ENCODE results near the gene CHADL. TPM values are rescaled to one million over a fixed set of nuclear protein-coding genes. Genes with fewer than 3 reads are reported as not detected.

CHADL gene
- total and polyA plus RNA-seq, 9 of the 15 experiments (the other 6 are each of a cell fraction or from before 2014, with no cell fraction given), result not detected

GRCh38 chr22:41226723-41227655, 13.7 kb downstream of the CHADL start:
- Histone ChIP-seq H4K20me1 (replicated peaks; ENCODE audit: control insufficient read depth, insufficient read depth, low read length) (no peaks in the 10 kb centered on the region), H3K79me2 (ENCODE audit: control insufficient read depth, insufficient read depth, low read length) (no peaks in the 10 kb centered on the region), H3K4me1 (replicated peaks in 1 of 2; ENCODE audit: control insufficient read depth in 2 of 2, insufficient read depth in 2 of 2, low read length in 2 of 2) (no peaks in the 10 kb centered on the region; a peak in 1 of 5 replicates), H2AFZ (ENCODE audit: low read depth, low read length) (no peak overlapping the region), H3K9ac (ENCODE audit: insufficient read depth in 1 of 2, low read depth in 2 of 2, low read length in 2 of 2) (no peak overlapping the region), H3K9me3 (replicated peaks; ENCODE audit: control insufficient read depth, insufficient read depth, low read depth, low read length) (no peaks in the 10 kb centered on the region), H3K36me3 (ENCODE audit: control insufficient read depth, insufficient read depth, low read length) (peaks cover 63% of the 10 kb centered on the region; the same call in 2 of the 3 replicates), H3K9me1 (ENCODE audit: control insufficient read depth, insufficient read depth, low read length) (no peaks in the 10 kb centered on the region), H3K27ac (ENCODE audit: extremely low read depth, low read depth, low read length) (no peak overlapping the region), H3K4me3 (no peak overlapping the region), H3K27me3 (ENCODE audit: control insufficient read depth in 2 of 2, insufficient read depth in 2 of 2, low read length in 2 of 2) (no peaks in the 10 kb centered on the region), H3K4me2 (ENCODE audit: insufficient read depth, low read length) (no peak overlapping the region)
- no TSS peak for BruUV-seq (replicated peaks)
- ATAC-seq (no peak), DNase-seq (ENCODE audit: extremely low read depth in 1 of 4, low spot score in 3 of 4) (no peak), FAIRE-seq (no peak)
- WGBS (ENCODE audit: insufficient coverage, low coverage, missing lambda C conversion rate), result 98% methylated on average over 7 of the region's 26 CpGs
- TF ChIP-seq DPF2 (IDR thresholded peaks at IDR 0.05) (no peak), MAFG (tag; conservative IDR thresholded peaks at IDR 0.05) (no peak), ZNF431 (CRISPR knock-in tag; IDR thresholded peaks at IDR 0.05) (no peak), ZNF584 (CRISPR knock-in tag; IDR thresholded peaks at IDR 0.05; ENCODE audit: low read depth) (no peak), THRA (IDR thresholded peaks at IDR 0.05) (no peak), KDM5B (IDR thresholded peaks at IDR 0.05; ENCODE audit: insufficient replicate concordance, low read depth, low read length) (no peak), ERF (CRISPR knock-in tag; IDR thresholded peaks at IDR 0.05) (no peak), BDP1 (IDR thresholded peaks at IDR 0.05; ENCODE audit: insufficient read depth, insufficient read length) (no peak), FOXJ3 (CRISPR knock-in tag; IDR thresholded peaks at IDR 0.05) (no peak), TFE3 (CRISPR knock-in tag; IDR thresholded peaks at IDR 0.05) (no peak), NR3C1 (CRISPR knock-in tag; IDR thresholded peaks at IDR 0.05) (no peak), ELK1 (CRISPR knock-in tag; IDR thresholded peaks at IDR 0.05) (no peak), SMARCA5 (IDR thresholded peaks at IDR 0.05) (no peak), SETDB1 (IDR thresholded peaks at IDR 0.05; ENCODE audit: low read length) (no peak)
- TF ChIP-seq, protein P1, sequence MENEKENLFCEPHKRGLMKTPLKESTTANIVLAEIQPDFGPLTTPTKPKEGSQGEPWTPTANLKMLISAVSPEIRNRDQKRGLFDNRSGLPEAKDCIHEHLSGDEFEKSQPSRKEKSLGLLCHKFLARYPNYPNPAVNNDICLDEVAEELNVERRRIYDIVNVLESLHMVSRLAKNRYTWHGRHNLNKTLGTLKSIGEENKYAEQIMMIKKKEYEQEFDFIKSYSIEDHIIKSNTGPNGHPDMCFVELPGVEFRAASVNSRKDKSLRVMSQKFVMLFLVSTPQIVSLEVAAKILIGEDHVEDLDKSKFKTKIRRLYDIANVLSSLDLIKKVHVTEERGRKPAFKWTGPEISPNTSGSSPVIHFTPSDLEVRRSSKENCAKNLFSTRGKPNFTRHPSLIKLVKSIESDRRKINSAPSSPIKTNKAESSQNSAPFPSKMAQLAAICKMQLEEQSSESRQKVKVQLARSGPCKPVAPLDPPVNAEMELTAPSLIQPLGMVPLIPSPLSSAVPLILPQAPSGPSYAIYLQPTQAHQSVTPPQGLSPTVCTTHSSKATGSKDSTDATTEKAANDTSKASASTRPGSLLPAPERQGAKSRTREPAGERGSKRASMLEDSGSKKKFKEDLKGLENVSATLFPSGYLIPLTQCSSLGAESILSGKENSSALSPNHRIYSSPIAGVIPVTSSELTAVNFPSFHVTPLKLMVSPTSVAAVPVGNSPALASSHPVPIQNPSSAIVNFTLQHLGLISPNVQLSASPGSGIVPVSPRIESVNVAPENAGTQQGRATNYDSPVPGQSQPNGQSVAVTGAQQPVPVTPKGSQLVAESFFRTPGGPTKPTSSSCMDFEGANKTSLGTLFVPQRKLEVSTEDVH (IDR thresholded peaks at IDR 0.05; ENCODE audit: low read depth, partially characterized antibody), result no peak
- ChIA-PET POLR2A (interaction anchor here (0.7 to 0.9 kb wide), 3 partner anchors 12 to 47 kb away, joined by 3 to 5 read pairs (median 4); no protein-coding TSS in a partner anchor), CTCF (ENCODE audit: low intra/inter-chr PET ratio) (no interaction called here)
- intact Hi-C loops (cut with micrococcal nuclease), result no loop called here
- in situ Hi-C loops (cut with MboI), result no loop called here
